AG09309 (cell line): ENCODE measurements around the gene C2orf80.

Experiments used
- DNase-seq: peaks from one replicate; pipeline ENCODE4 v3.0.0-alpha.2; 2010; ENCODE audit warnings: low read depth
- H3K4me3 ChIP-seq: 2 replicates; pipeline ENCODE4 v1.5.1; 2011; ENCODE audit warnings: mild to moderate bottlenecking, low read depth, low read length, moderate library complexity; ENCODE audit not compliant: control insufficient read depth
- TF ChIP-seq, protein P1 (sequence below): IDR thresholded peaks from 2 replicates; pipeline ENCODE4 v1.5.1; 2011; ENCODE audit warnings: mild to moderate bottlenecking, low read depth, low read length, inconsistent platforms; ENCODE audit not compliant: insufficient read depth, control insufficient read depth; ENCODE audit errors: missing control alignments

C2orf80 gene

DNA sequence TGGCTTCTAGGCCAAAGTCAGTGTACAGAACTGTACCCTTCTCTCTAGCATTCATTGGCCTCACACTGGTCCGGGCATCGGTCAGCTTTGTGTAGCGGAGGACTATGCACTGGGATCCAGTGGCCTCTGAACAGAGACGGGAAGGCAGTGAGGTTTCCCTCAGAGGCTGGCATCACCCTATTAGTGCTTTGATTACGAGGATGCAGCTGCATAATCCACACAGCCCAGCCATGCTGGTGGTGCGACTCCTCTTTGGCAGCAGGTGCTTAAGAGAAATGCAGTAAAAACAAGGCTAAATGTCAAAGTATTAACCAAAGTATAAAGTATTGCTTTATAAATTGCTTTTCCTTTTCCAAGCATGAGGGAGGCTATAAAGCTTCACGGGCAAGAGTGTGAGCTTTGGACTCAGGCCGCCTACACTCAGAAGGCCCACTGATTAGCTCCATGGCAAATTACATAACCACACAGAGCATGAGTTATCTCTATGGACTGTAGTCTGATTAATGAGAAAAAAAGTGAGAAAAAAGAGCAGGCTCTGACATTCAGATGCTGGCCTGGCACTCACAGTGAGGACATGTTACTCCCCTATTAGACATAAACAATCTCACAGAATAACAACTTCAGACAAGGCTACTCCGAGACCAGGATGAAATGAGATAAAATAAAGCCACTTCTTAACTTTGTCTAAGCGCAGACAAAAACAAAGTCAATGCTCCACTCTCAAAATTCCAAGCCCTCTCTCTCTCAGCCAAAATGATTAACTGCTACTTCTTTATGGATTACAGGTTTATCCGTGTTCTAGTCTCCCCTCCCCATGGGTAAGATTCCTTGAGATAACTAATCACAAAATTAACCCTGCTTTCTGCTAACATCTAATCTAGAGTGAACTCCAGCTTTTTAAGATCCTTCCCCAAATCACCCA, 53.8 kb downstream of the C2orf80 start:
- TF ChIP-seq, protein P1, sequence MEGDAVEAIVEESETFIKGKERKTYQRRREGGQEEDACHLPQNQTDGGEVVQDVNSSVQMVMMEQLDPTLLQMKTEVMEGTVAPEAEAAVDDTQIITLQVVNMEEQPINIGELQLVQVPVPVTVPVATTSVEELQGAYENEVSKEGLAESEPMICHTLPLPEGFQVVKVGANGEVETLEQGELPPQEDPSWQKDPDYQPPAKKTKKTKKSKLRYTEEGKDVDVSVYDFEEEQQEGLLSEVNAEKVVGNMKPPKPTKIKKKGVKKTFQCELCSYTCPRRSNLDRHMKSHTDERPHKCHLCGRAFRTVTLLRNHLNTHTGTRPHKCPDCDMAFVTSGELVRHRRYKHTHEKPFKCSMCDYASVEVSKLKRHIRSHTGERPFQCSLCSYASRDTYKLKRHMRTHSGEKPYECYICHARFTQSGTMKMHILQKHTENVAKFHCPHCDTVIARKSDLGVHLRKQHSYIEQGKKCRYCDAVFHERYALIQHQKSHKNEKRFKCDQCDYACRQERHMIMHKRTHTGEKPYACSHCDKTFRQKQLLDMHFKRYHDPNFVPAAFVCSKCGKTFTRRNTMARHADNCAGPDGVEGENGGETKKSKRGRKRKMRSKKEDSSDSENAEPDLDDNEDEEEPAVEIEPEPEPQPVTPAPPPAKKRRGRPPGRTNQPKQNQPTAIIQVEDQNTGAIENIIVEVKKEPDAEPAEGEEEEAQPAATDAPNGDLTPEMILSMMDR: no peak
- no peak overlapping the region for H3K4me3 ChIP-seq
- no peak for DNase-seq

DNA sequence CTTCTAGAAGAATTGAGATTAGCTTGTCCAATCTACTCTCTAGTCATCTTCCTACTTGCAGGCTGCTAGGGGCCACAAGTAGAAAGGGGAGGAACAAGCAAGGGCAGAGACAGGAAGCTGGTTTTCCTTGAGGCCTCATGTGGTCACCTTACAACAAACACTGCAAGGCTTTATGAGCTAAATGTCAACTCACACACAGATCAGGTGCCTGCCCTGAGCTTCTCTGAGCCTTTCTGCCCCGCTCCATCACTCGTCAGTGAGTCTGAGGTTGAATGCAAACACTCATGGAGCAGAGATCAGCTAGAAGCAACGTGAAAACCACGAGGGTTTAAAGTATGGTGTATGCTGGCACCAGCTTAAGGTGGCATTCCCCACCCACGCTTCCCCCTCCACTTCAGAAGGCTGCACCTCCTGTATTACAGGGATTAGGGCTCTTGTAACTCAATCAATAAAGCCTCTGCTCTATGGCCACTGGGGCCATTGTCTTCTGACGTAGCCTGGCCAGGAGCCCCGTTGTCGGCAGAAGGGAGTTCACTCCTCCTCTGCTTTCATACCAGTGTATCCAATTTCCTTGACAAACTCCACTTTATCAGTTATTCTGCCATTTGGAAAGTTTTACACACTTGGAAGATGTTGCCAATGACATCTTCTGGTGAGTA, 54.8 kb downstream of the C2orf80 start:
- DNase-seq: no peak
- no peak overlapping the region for H3K4me3 ChIP-seq
- TF ChIP-seq, protein P1: no peak

GRCh38 chr2:208130712-208131110, 59.1 kb downstream of the C2orf80 start:
- TF ChIP-seq, protein P1: no peak
- no peak overlapping the region for H3K4me3 ChIP-seq
- no peak for DNase-seq

DNA sequence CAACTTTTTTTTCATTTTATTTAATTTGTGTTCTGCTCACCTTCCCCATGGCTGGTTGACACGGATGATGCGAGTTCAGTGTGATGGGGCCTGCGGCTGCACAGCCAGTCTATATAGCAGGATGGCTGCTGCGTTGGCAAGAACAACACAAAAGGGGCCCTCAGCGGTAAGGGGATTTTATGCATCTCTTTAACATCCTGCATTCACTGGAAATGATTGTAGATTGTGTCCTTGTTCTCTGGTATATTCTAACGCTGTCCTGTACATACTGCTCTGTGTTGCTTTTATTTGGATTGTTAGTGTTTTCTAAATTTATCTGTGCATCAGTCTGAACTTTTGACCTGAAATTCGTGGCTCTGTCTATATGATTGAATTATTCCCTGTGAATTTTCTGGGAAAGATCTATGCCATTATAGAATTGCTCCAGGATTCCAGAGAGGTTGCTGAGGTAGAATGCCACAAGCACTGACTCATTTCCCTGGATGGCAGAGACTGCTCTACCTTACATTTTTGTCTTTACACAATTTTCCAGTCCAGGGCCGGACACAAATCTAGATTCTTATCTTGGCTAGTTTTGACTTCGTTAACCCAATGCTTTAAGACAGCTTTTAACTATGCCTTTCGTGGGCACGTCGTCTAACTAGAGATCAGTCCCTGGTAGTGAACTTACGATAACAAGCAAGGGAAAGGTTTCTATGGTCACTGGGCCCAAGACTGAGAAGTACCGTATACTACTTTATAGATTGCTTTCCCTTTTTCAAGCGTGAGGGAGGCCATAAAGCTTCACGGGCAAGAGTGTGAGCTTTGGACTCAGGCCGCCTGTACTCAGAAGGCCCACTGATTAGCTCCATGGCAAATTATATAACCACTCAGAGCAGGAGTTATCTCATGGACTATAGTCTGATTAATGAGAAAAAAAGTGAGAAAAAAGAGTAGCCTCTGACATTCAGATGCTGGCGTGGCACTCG, 59.8 kb downstream of the C2orf80 start, which contains the start of gene CRYGC:
CRYGC (minus strand) TSS at position 85 of the 968 bp plus-strand sequence; CDS start at position 49, 36 bp downstream.
- H3K4me3 ChIP-seq: no peak within 1 kb of the TSS
- no peak for DNase-seq
- TF ChIP-seq, protein P1: no peak

GRCh38 chr2:208128136-208128535, 61.7 kb downstream of the C2orf80 start:
- no peak overlapping the region for H3K4me3 ChIP-seq
- no peak for DNase-seq
- TF ChIP-seq, protein P1: no peak

GRCh38 chr2:208127090-208127489, 62.7 kb downstream of the C2orf80 start:
- H3K4me3 ChIP-seq: no peak overlapping the region
- TF ChIP-seq, protein P1: no peak
- no peak for DNase-seq
